Karpas-422 (cell line): ENCODE results near the gene CRYGA. TPM values are rescaled to one million over a fixed set of nuclear protein-coding genes. Genes with fewer than 3 reads are reported as not detected.

ENCODE experiments used
- DNase-seq: peaks from one replicate; pipeline ENCODE4 v3.0.0-alpha.2; 2015
- H2AFZ ChIP-seq: fragments of 200-600 bp; sonication (generic); 2 replicates; pipeline ENCODE4 v1.6.1; 2014; ENCODE audit warnings: antibody characterized with exemption, low read length, mixed read lengths
- H3K27ac ChIP-seq: fragments of 200-600 bp; sonication (generic); 2 replicates; pipeline ENCODE4 v1.5.1; 2014; ENCODE audit warnings: mild to moderate bottlenecking, low read length, moderate library complexity
- H3K27me3 ChIP-seq: fragments of 200-600 bp; sonication (generic); 2 replicates; pipeline ENCODE4 v1.6.1; 2014; ENCODE audit warnings: low read length, mixed read lengths
- H3K36me3 ChIP-seq: fragments of 200-600 bp; sonication (generic); 2 replicates; pipeline ENCODE4 v1.6.1; 2014; ENCODE audit warnings: low read length, mixed read lengths; ENCODE audit not compliant: insufficient read depth
- H3K4me1 ChIP-seq: fragments of 200-600 bp; sonication (generic); 2 replicates; pipeline ENCODE4 v1.6.1; 2014; ENCODE audit warnings: mild to moderate bottlenecking, low read length, mixed read lengths
- H3K4me2 ChIP-seq: fragments of 200-600 bp; sonication (generic); 2 replicates; pipeline ENCODE4 v1.6.1; 2014; ENCODE audit warnings: low read length, low read depth, mild to moderate bottlenecking; ENCODE audit not compliant: poor library complexity, severe bottlenecking
- H3K4me3 ChIP-seq: fragments of 200-600 bp; sonication (generic); 2 replicates; pipeline ENCODE4 v1.5.1; 2014; ENCODE audit warnings: mild to moderate bottlenecking, antibody characterized with exemption, low read length, mixed read lengths
- H3K79me2 ChIP-seq: fragments of 200-600 bp; sonication (generic); 2 replicates; pipeline ENCODE4 v1.6.1; 2014; ENCODE audit warnings: mild to moderate bottlenecking, low read length, mixed read lengths
- H3K9ac ChIP-seq: fragments of 200-600 bp; sonication (generic); 2 replicates; pipeline ENCODE4 v1.6.0; 2014; ENCODE audit warnings: low read length
- H3K9me2 ChIP-seq: fragments of 200-600 bp; sonication (generic), shearing (Covaris generic); replicated peaks from 2 replicates; pipeline ENCODE4 v1.6.0; 2014; ENCODE audit warnings: mild to moderate bottlenecking, low read length, moderate library complexity; ENCODE audit not compliant: insufficient read depth
- H3K9me3 ChIP-seq: fragments of 300-700, 200-600 bp; sonication (generic); 2 replicates; pipeline ENCODE4 v1.6.1; 2014; ENCODE audit warnings: low read length, mixed read lengths
- H4K20me1 ChIP-seq: fragments of 200-600 bp; sonication (generic); 2 replicates; pipeline ENCODE4 v1.6.1; 2014; ENCODE audit warnings: mild to moderate bottlenecking, antibody characterized with exemption, low read length, low read depth; ENCODE audit not compliant: insufficient read depth
- total RNA-seq: library from RNA; depleted of rRNA; stranded (reverse); fragments of >200 nt; shearing (Covaris generic); gene quantifications from 2 replicates; pipeline ENCODE4 v1.2.3, GENCODE V29; 2014; ENCODE audit warnings: low replicate concordance

CRYGA gene
- total RNA-seq, 1 experiment from 2014 or later, result not detected

GRCh38 chr2:208189810-208190503 is 26.6 kb upstream of the CRYGA start, which contains the start of gene C2orf80:
TSS of gene C2orf80 (minus strand) at chr2:208190030. CDS start at chr2:208186986, 3,044 bp downstream.
- Histone ChIP-seq H3K36me3 (no peaks in the 10 kb centered on the region), H3K4me2 (no peak within 1 kb of the TSS), H4K20me1 (no peaks in the 10 kb centered on the region), H3K27ac (no peak within 1 kb of the TSS), H3K79me2 (no peaks in the 10 kb centered on the region), H3K9me3 (no peaks in the 10 kb centered on the region), H3K4me3 (no peak within 1 kb of the TSS), H3K9ac (no peak within 1 kb of the TSS), H3K27me3 (no peaks in the 10 kb centered on the region), H3K9me2 (no peaks in the 10 kb centered on the region), H2AFZ (no peak within 1 kb of the TSS), H3K4me1 (no peaks in the 10 kb centered on the region)
- DNase-seq, result no peak

- Histone ChIP-seq H3K9me3 (no peaks in the 10 kb centered on the region), H3K4me3 (no peak overlapping the region), H3K9me2 (no peaks in the 10 kb centered on the region), H3K27me3 (no peaks in the 10 kb centered on the region), H3K79me2 (no peaks in the 10 kb centered on the region), H2AFZ (no peak overlapping the region), H3K9ac (no peak overlapping the region), H3K36me3 (no peaks in the 10 kb centered on the region), H3K4me1 (peaks cover 3% of the 10 kb centered on the region), H3K4me2 (no peak overlapping the region), H3K27ac (no peak overlapping the region), H4K20me1 (no peaks in the 10 kb centered on the region)
- no peak for DNase-seq
These were observed 25.9 kb upstream of the CRYGA start for GRCh38 chr2:208189069-208189809.

- H3K79me2 ChIP-seq, result no peaks in the 10 kb centered on the region
- H4K20me1 ChIP-seq, result no peaks in the 10 kb centered on the region
- no peak for DNase-seq
- H3K4me3 ChIP-seq, result no peak overlapping the region
- H3K27ac ChIP-seq, result no peak overlapping the region
- H3K4me2 ChIP-seq, result no peak overlapping the region
- H3K9ac ChIP-seq, result no peak overlapping the region
- no peaks in the 10 kb centered on the region for H3K27me3 ChIP-seq
- peaks cover 7% of the 10 kb centered on the region for H3K4me1 ChIP-seq
- H2AFZ ChIP-seq, result no peak overlapping the region
- H3K9me2 ChIP-seq, result no peaks in the 10 kb centered on the region
- no peaks in the 10 kb centered on the region for H3K36me3 ChIP-seq
- H3K9me3 ChIP-seq, result no peaks in the 10 kb centered on the region
These were observed 23.5 kb upstream of the CRYGA start for GRCh38 chr2:208186893-208187292.

- H3K9me2 ChIP-seq, result no peaks in the 10 kb centered on the region
- H3K9me3 ChIP-seq, result no peaks in the 10 kb centered on the region
- H3K4me3 ChIP-seq, result no peak overlapping the region
- no peaks in the 10 kb centered on the region for H3K36me3 ChIP-seq
- H3K9ac ChIP-seq, result no peak overlapping the region
- DNase-seq, result no peak
- no peak overlapping the region for H3K4me2 ChIP-seq
- peaks cover 7% of the 10 kb centered on the region for H3K4me1 ChIP-seq
- H3K27ac ChIP-seq, result no peak overlapping the region
- no peaks in the 10 kb centered on the region for H3K79me2 ChIP-seq
- H3K27me3 ChIP-seq, result no peaks in the 10 kb centered on the region
- H4K20me1 ChIP-seq, result no peaks in the 10 kb centered on the region
- H2AFZ ChIP-seq, result no peak overlapping the region
These were observed 23.1 kb upstream of the CRYGA start for GRCh38 chr2:208186465-208186864.

- H3K9me2 ChIP-seq, result no peaks in the 10 kb centered on the region
- no peak for DNase-seq
- no peaks in the 10 kb centered on the region for H4K20me1 ChIP-seq
- H3K36me3 ChIP-seq, result no peaks in the 10 kb centered on the region
- no peaks in the 10 kb centered on the region for H3K27me3 ChIP-seq
- H3K4me2 ChIP-seq, result no peak overlapping the region
- H3K4me1 ChIP-seq, result peaks cover 7% of the 10 kb centered on the region
- no peaks in the 10 kb centered on the region for H3K79me2 ChIP-seq
- no peak overlapping the region for H3K27ac ChIP-seq
- H3K9ac ChIP-seq, result no peak overlapping the region
- H2AFZ ChIP-seq, result no peak overlapping the region
- H3K9me3 ChIP-seq, result no peaks in the 10 kb centered on the region
- H3K4me3 ChIP-seq, result no peak overlapping the region
These were observed 20.8 kb upstream of the CRYGA start for GRCh38 chr2:208183972-208184705.

GRCh38 chr2:208183526-208183925 is 20.1 kb upstream of the CRYGA start:
- Histone ChIP-seq H2AFZ (no peak overlapping the region), H3K4me2 (no peak overlapping the region), H3K27me3 (no peaks in the 10 kb centered on the region), H3K36me3 (no peaks in the 10 kb centered on the region), H3K4me3 (no peak overlapping the region), H4K20me1 (no peaks in the 10 kb centered on the region), H3K4me1 (peaks cover 7% of the 10 kb centered on the region), H3K27ac (no peak overlapping the region), H3K79me2 (no peaks in the 10 kb centered on the region), H3K9ac (no peak overlapping the region), H3K9me2 (no peaks in the 10 kb centered on the region), H3K9me3 (no peaks in the 10 kb centered on the region)
- no peak for DNase-seq

- H3K79me2 ChIP-seq, result no peaks in the 10 kb centered on the region
- no peak overlapping the region for H3K27ac ChIP-seq
- H3K9me3 ChIP-seq, result no peaks in the 10 kb centered on the region
- H3K27me3 ChIP-seq, result no peaks in the 10 kb centered on the region
- no peaks in the 10 kb centered on the region for H3K36me3 ChIP-seq
- H3K9ac ChIP-seq, result no peak overlapping the region
- no peak overlapping the region for H3K4me3 ChIP-seq
- no peaks in the 10 kb centered on the region for H3K9me2 ChIP-seq
- peaks cover 7% of the 10 kb centered on the region for H3K4me1 ChIP-seq
- no peaks in the 10 kb centered on the region for H4K20me1 ChIP-seq
- no peak for DNase-seq
- no peak overlapping the region for H3K4me2 ChIP-seq
- H2AFZ ChIP-seq, result no peak overlapping the region
These were observed 19.4 kb upstream of the CRYGA start for GRCh38 chr2:208182835-208183234.

- no peak for DNase-seq
- H3K27me3 ChIP-seq, result no peaks in the 10 kb centered on the region
- H3K4me1 ChIP-seq, result peaks cover 3% of the 10 kb centered on the region
- H3K36me3 ChIP-seq, result no peaks in the 10 kb centered on the region
- H3K9ac ChIP-seq, result no peak overlapping the region
- no peak overlapping the region for H2AFZ ChIP-seq
- no peak overlapping the region for H3K27ac ChIP-seq
- no peak overlapping the region for H3K4me2 ChIP-seq
- H4K20me1 ChIP-seq, result no peaks in the 10 kb centered on the region
- no peaks in the 10 kb centered on the region for H3K79me2 ChIP-seq
- H3K4me3 ChIP-seq, result no peak overlapping the region
- H3K9me3 ChIP-seq, result no peaks in the 10 kb centered on the region
- H3K9me2 ChIP-seq, result no peaks in the 10 kb centered on the region
These were observed 15.7 kb upstream of the CRYGA start for GRCh38 chr2:208179028-208179609.
